Superior temporal gyrus (tissue), 1 donor: ENCODE data around the gene FAM118A.

Source experiments
- DNase-seq: peaks from one replicate; pipeline ENCODE4 v3.0.0-alpha.2; 2016; ENCODE audit errors: extremely low spot score

Gene FAM118A

DNA sequence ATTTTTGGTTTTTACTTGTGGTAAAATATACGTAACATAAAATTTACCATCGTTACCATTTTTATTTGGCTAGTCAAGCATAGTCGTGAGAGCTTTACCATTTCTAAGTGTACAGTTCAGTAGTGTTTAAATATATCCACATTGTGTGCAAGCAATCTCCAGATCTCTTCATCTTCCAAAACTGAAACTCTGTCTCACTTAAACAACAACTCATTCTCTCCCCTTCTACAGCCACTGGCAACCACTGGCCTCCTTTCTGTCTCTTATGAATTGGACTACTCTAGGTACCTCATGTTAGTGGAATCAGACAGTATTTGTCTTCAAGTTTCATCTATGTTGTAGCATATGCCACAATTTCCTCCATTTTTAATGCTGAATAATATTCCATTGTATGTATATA is 66.3 kb downstream of the FAM118A start:
- no peak for DNase-seq

- DNase-seq: no peak
Measured at GRCh38 chr22:45376703-45377102, 67.0 kb downstream of the FAM118A start.

DNA sequence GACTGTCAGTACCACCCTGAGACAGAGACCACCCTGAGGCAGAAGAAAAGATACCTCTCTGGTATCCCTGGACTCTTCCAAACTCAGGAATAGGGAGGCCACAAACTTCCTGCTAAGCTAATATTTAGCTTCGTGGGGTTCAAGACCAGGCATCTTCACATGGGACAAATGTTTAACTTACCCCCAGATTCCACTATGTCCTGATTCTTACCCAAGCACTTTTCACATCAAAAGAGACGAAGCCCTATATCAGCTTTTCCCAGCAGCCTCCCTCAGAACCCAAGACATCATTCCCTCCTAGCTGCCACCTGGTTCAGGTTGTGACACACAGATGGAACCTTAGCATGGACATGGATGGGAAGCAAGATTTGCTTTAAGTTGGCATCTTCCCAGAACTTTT is 71.6 kb downstream of the FAM118A start:
- no peak for DNase-seq

DNA sequence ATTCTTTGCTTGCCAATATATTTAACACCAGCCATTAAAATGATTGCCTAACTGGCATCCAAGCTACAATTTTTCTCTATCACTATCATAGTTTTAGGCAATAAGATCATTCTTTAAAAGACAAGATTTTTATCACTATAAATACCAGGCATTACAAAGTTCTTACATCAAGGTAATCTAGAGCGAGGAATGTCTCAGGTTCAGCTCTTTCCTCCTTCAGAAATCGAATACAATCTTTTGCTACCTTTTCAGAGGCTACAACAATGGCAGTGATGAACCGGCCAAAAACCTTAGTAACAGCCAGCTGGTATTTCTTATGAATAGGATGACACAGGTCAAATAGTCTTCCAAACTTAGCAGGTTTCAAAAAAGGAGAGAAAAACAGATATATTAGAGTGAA is 79.8 kb downstream of the FAM118A start:
- no peak for DNase-seq
